Activated naive CD8-positive, alpha-beta T cell treated with anti-CD3 and anti-CD28 coated beads for 36 hours (primary cell): ENCODE measurements around the gene HYLS1. TPM values are rescaled to one million over a fixed set of nuclear protein-coding genes. Genes with fewer than 3 reads are reported as not detected.

Experiments used
- DNase-seq: peaks from one replicate; pipeline ENCODE4 v3.0.0; 2021
- H3K27ac Mint-ChIP-seq: one replicate; pipeline ENCODE4 v1.8.0; 2022; ENCODE audit warnings: mild to moderate bottlenecking, moderate library complexity, mixed read lengths
- H3K27me3 Mint-ChIP-seq: one replicate; pipeline ENCODE4 v1.8.0; 2022; ENCODE audit warnings: mild to moderate bottlenecking, mixed read lengths
- H3K36me3 Mint-ChIP-seq: one replicate; pipeline ENCODE4 v1.8.0; 2021; ENCODE audit warnings: mild to moderate bottlenecking, mixed read lengths
- H3K4me1 Mint-ChIP-seq: one replicate; pipeline ENCODE4 v1.8.0; 2021; ENCODE audit warnings: mixed read lengths
- H3K4me3 Mint-ChIP-seq: one replicate; pipeline ENCODE4 v1.8.0; 2022; ENCODE audit warnings: mild to moderate bottlenecking, moderate library complexity, mixed read lengths
- H3K9me3 Mint-ChIP-seq: one replicate; pipeline ENCODE4 v1.8.0; 2022; ENCODE audit warnings: mixed read lengths
- total RNA-seq, 2 experiments: library from RNA; stranded (reverse); gene quantifications; one replicate each; pipeline ENCODE4 v1.2.3, GENCODE V29; 2021

The HYLS1 gene
- total RNA-seq, 2 experiments from 2014 or later = 8.0 to 8.1 TPM

DNA sequence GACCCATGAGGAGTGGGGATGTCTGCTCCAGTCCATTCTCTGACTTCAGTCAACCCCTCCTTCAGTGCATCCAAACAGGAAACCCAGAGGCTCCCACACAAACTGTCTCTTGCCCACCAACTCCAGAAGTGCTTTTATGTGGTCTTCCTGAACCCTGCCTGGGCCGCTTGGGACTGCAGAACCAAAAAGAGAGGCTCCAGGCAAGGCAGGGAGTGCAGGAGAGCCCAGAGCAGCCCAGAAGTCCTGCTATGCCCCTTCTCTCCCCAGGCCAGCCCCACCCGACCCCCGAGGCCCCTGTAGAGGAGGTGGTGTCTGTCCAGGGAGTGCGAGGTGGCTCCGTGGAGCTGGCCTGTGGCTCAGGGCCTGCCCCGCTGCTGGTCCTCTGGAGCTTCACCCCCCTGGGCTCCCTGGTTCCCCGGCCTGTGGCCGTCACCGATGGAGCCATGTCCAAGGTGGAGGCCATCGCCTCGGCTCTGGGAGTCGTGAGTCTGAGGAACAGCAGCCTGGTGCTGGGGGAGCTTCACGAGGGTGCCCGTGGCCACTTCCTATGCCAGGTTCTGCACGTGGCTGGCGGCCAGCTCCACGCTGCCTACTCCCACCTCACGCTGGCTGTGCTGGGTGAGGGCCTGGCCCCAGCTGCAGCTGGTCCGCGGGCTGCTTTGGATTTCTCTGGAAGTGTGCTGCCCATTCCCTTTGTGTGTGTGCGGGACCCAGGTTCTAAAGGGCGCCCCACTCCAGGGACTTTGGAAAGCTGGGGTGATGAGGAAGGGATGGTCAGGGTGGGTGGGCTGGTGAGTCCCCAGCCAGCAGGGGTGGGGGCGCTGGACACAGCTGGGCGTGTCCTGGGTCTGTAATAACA is 60.2 kb downstream of the HYLS1 start:
- Mint-ChIP-seq H3K27me3 (no peaks in the 10 kb centered on the region), H3K9me3 (no peaks in the 10 kb centered on the region), H3K36me3 (no peaks in the 10 kb centered on the region), H3K27ac (no peak overlapping the region), H3K4me3 (no peak overlapping the region), H3K4me1 (no peaks in the 10 kb centered on the region)
- DNase-seq = no peak

DNA sequence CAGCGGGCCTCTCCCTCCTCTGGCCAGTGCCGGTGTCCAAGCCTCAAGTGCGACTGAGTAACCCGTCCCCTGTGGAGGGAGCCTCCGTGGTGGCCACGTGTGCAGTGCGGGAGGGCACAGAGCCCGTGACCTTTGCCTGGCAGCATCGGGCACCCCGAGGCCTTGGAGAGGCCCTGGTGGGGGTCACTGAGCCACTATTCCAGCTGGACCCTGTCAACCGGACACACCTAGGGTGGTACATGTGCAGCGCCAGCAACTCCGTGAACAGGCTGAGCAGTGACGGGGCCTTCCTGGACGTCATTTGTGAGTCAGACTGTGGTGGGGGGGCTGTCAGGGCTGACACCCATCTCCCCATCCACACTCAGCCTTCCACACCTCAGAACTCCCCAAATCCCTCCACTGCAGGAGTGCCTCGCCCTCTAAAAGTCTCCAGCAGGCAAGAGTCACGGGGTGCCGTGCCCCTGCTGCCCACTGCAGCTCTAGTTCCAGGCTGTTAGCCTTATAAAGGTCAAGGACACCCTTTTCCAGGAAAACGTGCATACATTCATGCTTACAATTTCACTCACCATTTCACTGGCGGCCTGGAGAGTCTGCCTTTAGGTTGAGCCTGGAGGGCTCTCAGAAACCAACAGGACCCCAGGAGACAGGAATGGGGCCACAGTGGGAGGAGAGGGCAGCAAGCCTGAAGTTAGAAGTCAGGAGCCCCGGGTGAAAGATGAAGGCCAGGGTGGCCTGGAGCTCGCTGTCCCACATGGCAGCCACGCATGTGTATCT is 61.0 kb downstream of the HYLS1 start:
- no peak overlapping the region for H3K4me3 Mint-ChIP-seq
- no peaks in the 10 kb centered on the region for H3K36me3 Mint-ChIP-seq
- no peak overlapping the region for H3K27ac Mint-ChIP-seq
- H3K9me3 Mint-ChIP-seq = no peaks in the 10 kb centered on the region
- no peaks in the 10 kb centered on the region for H3K27me3 Mint-ChIP-seq
- no peaks in the 10 kb centered on the region for H3K4me1 Mint-ChIP-seq
- DNase-seq = no peak

DNA sequence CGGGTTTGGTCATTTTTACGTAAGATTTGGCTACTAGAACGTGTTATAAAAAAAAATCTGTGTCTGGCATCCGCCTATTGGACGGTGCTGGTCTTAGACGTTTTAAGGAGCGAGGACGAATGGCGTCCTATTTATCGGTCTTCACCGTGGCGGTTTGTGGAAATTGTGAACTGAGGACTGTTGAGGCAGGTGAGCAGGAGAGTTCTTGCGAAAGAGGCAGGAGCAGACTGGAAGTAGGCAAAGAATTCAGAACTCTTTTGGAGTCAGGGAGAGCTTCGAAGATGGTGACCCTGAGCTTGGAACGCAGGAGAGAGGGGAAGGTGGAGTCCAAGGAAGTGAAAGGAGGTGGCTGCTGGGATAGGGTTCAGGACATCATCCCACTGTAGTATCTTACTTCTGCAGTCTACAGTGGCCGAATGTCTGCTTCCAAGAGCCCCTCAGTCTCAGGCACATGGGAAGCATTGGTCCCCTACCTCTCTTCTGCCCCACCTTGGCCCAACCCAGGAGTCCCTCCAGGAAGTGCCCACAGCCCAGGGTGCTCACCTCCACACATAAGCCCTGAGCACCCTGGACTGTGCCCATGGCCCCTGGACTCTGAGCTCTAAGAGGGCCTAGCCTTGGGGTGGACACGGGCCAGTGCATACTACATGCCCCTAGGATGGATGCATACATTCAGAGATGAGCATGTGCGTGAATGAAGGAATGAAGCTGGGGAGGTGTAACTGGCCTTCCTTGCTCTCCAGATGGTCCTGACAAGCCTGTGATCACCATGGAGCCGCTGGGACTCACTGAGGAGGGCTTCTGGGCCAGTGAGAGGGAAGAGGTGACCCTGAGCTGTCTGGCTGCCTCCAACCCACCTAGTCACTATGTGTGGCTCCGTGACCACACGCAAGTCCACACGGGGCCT is 62.1 kb downstream of the HYLS1 start:
- DNase-seq = no peak
- H3K27ac Mint-ChIP-seq = no peak overlapping the region
- no peaks in the 10 kb centered on the region for H3K36me3 Mint-ChIP-seq

DNA sequence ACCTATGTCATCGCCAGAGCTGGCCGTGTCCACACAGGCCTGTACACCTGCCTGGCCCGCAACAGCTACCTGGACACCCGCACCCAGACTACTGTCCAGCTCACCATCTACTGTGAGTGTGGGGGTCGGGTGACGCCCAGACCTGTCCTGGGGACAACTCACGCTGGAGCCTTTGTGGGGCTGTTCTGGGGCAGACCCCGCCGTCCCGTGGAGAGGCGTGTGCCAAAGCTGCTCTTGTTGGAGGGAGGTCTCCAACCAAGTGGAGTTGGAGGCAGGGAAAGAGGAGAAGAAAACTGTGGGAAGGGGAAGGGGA is 62.7 kb downstream of the HYLS1 start:
- Mint-ChIP-seq H3K27ac (no peak overlapping the region), H3K4me1 (no peaks in the 10 kb centered on the region), H3K36me3 (no peaks in the 10 kb centered on the region), H3K27me3 (no peaks in the 10 kb centered on the region), H3K9me3 (no peaks in the 10 kb centered on the region), H3K4me3 (no peak overlapping the region)
- no peak for DNase-seq

More for the DNA sequence above, 62.1 kb downstream of the HYLS1 start:
- no peak overlapping the region for H3K4me3 Mint-ChIP-seq
- H3K27me3 Mint-ChIP-seq = no peaks in the 10 kb centered on the region
- no peaks in the 10 kb centered on the region for H3K4me1 Mint-ChIP-seq
- no peaks in the 10 kb centered on the region for H3K9me3 Mint-ChIP-seq

Other genes with a start within 250 kb of the HYLS1 start
- gene ACRV1, start 206.8 kb upstream of the HYLS1 start, total RNA-seq = not detected
- not detected for gene PATE1, start 141.4 kb upstream of the HYLS1 start, total RNA-seq
- gene PATE2, start 108.8 kb upstream of the HYLS1 start, total RNA-seq = not detected
- gene PATE3, start 99.5 kb upstream of the HYLS1 start, total RNA-seq = not detected
- gene PATE4, start 54.4 kb upstream of the HYLS1 start, total RNA-seq = not detected
- 10 to 100 TPM; 16.1 to 23.3 TPM for gene PUS3, start 15.5 kb downstream of the HYLS1 start, total RNA-seq
- under 1 TPM; 0.14 to 0.26 TPM for gene DDX25, start 16.8 kb downstream of the HYLS1 start, total RNA-seq
- not detected for gene VSIG10L2, start 58.4 kb downstream of the HYLS1 start, total RNA-seq
- 1 to 10 TPM; 2.0 to 2.6 TPM for gene CDON, start 175.2 kb downstream of the HYLS1 start, total RNA-seq